H1 (cell line): Measurements from ENCODE around the gene KPNA1. TPM values are rescaled to one million over a fixed set of nuclear protein-coding genes. Genes with fewer than 3 reads are reported as not detected.

Experiments used
- CTCF ChIA-PET: fragments of 300-600 bp; sonication (Branson Sonifier 250); formaldehyde crosslinking; loops from one replicate; lab custom pipeline; 2021; ENCODE audit not compliant: partially characterized antibody; lab: Charles Lee
- POLR2A ChIA-PET: fragments of 300-600 bp; sonication (Branson Sonifier 250); formaldehyde crosslinking; loops from one replicate; lab custom pipeline; 2021; ENCODE audit warnings: inconsistent platforms; ENCODE audit not compliant: partially characterized antibody; lab: Charles Lee
- DNase-seq, 2 experiments: peaks; one replicate each; pipeline versions ENCODE4 v3.0.0 to v3.0.0-alpha.2; 2010 to 2022; ENCODE audit warnings: low spot score in 2 of 2, low read depth in 1 of 2, mixed read lengths in 1 of 2
- FAIRE-seq: peaks from 2 replicates; lab custom pipeline; 2011; peaks lifted over from hg19 to GRCh38; lab: Jason Lieb, UNC
- H2AFZ ChIP-seq: 2 replicates; pipeline ENCODE4 v1.8.1; 2012; ENCODE audit warnings: low read length, inconsistent platforms
- H2AK5ac ChIP-seq: 2 replicates; pipeline ENCODE4 v1.6.1; 2013; ENCODE audit warnings: low read depth, low read length
- H2BK120ac ChIP-seq: replicated peaks from 2 replicates; pipeline ENCODE3; 2013; ENCODE audit warnings: low read depth, low read length, inconsistent platforms
- H2BK12ac ChIP-seq: 2 replicates; pipeline ENCODE4 v1.6.1; 2013; ENCODE audit warnings: low read depth, low read length
- H2BK15ac ChIP-seq: 2 replicates; pipeline ENCODE4 v1.6.1; 2013; ENCODE audit warnings: low read length
- H2BK20ac ChIP-seq: 2 replicates; pipeline ENCODE4 v1.6.1; 2013; ENCODE audit warnings: low read length
- H2BK5ac ChIP-seq: 2 replicates; pipeline ENCODE4 v1.6.1; 2013; ENCODE audit warnings: low read depth, low read length
- H3K14ac ChIP-seq: 2 replicates; pipeline ENCODE4 v1.6.1; 2013; ENCODE audit warnings: inconsistent platforms; ENCODE audit not compliant: insufficient read length
- H3K18ac ChIP-seq: 2 replicates; pipeline ENCODE4 v1.6.1; 2013; ENCODE audit warnings: low read length; ENCODE audit errors: extremely low read depth
- H3K23ac ChIP-seq: 2 replicates; pipeline ENCODE4 v1.6.1; 2013; ENCODE audit warnings: inconsistent platforms; ENCODE audit not compliant: insufficient read length
- H3K23me2 ChIP-seq: 2 replicates; pipeline ENCODE4 v1.6.1; 2013; ENCODE audit warnings: low read depth, low read length
- H3K27ac ChIP-seq: 2 replicates; pipeline ENCODE4 v1.6.1; 2011; ENCODE audit warnings: low read depth, low read length, inconsistent platforms
- H3K27me3 ChIP-seq, 4 experiments: replicated peaks in 1 of 4; 1 replicate in 1 of 4; 2 replicates in 3 of 4; pipeline versions ENCODE4 v1.6.1 to v1.8.1; 2011 to 2013; ENCODE audit warnings: low read length in 3 of 4, mild to moderate bottlenecking in 3 of 4, inconsistent platforms in 2 of 4, mixed read lengths in 2 of 4, moderate library complexity in 1 of 4; ENCODE audit not compliant: control insufficient read depth in 3 of 4, insufficient read depth in 3 of 4; ENCODE audit errors: extremely low read depth in 1 of 4
- H3K36me3 ChIP-seq, 4 experiments: 2 replicates each; pipeline versions ENCODE4 v1.6.1 to v1.8.1; 2011 to 2013; ENCODE audit warnings: mild to moderate bottlenecking in 4 of 4, low read length in 3 of 4, moderate library complexity in 2 of 4, control low read depth in 1 of 4, inconsistent platforms in 1 of 4; ENCODE audit not compliant: insufficient read depth in 4 of 4, control insufficient read depth in 2 of 4
- H3K4ac ChIP-seq: replicated peaks from 2 replicates; pipeline ENCODE3; 2013; ENCODE audit warnings: low read length, low read depth, mixed read lengths, inconsistent platforms; ENCODE audit not compliant: insufficient read length
- H3K4me1 ChIP-seq, 4 experiments: replicated peaks in 1 of 4; 1 replicate in 1 of 4; 2 replicates in 3 of 4; pipeline versions ENCODE4 v1.6.1 to v1.8.1; 2011 to 2013; ENCODE audit warnings: low read length in 3 of 4, inconsistent platforms in 2 of 4, mixed read lengths in 1 of 4; ENCODE audit not compliant: insufficient read depth in 4 of 4, control insufficient read depth in 3 of 4
- H3K4me2 ChIP-seq, 2 experiments: 2 replicates each; pipeline versions ENCODE4 v1.6.1 to v1.8.1; 2011 to 2013; ENCODE audit warnings: low read depth in 2 of 2, low read length in 2 of 2, control low read depth in 1 of 2, inconsistent platforms in 1 of 2, mild to moderate bottlenecking in 1 of 2; ENCODE audit not compliant: insufficient read depth in 1 of 2
- H3K4me3 ChIP-seq, 4 experiments: fragments of 200-600, 300-600 bp in 1 of 4; sonication (generic), shearing (Covaris generic), sonication (Bioruptor Twin) in 1 of 4; 2 replicates each; pipeline versions ENCODE4 v1.5.1 to v1.8.1; 2011 to 2016; ENCODE audit warnings: low read length in 4 of 4, low read depth in 3 of 4, control low read depth in 2 of 4, inconsistent platforms in 2 of 4, mild to moderate bottlenecking in 2 of 4, mixed read lengths in 1 of 4, moderate library complexity in 1 of 4; ENCODE audit not compliant: insufficient read depth in 2 of 4; ENCODE audit errors: extremely low read depth in 1 of 4
- H3K56ac ChIP-seq: replicated peaks from 2 replicates; pipeline ENCODE3; 2013; ENCODE audit warnings: low read depth, mild to moderate bottlenecking, mixed read lengths, low read length, inconsistent platforms; ENCODE audit not compliant: insufficient read length
- H3K79me1 ChIP-seq: 2 replicates; pipeline ENCODE4 v1.6.1; 2013; ENCODE audit warnings: low read depth, low read length, control low read depth
- H3K79me2 ChIP-seq, 2 experiments: 2 replicates each; pipeline versions ENCODE4 v1.6.1 to v1.8.1; 2012 to 2013; ENCODE audit warnings: low read length in 2 of 2, mild to moderate bottlenecking in 2 of 2, inconsistent platforms in 1 of 2; ENCODE audit not compliant: insufficient read depth in 2 of 2, control insufficient read depth in 1 of 2
- H3K9ac ChIP-seq, 4 experiments: replicated peaks in 1 of 4; 1 replicate in 1 of 4; 2 replicates in 3 of 4; pipeline versions ENCODE4 v1.6.1 to v1.8.1; 2011 to 2013; ENCODE audit warnings: low read depth in 3 of 4, low read length in 3 of 4, control low read depth in 2 of 4, mild to moderate bottlenecking in 2 of 4, moderate library complexity in 2 of 4, inconsistent platforms in 1 of 4; ENCODE audit errors: extremely low read depth in 1 of 4
- H3K9me3 ChIP-seq, 2 experiments: 2 replicates each; pipeline versions ENCODE4 v1.6.1 to v1.8.1; 2012 to 2013; ENCODE audit warnings: mild to moderate bottlenecking in 2 of 2, moderate library complexity in 2 of 2, control low read depth in 1 of 2, inconsistent platforms in 1 of 2, low read depth in 1 of 2, low read length in 1 of 2, mixed read lengths in 1 of 2; ENCODE audit not compliant: insufficient read depth in 2 of 2
- H4K20me1 ChIP-seq, 2 experiments: replicated peaks in 1 of 2; 2 replicates each; pipeline versions ENCODE3 to v1.8.1; 2011 to 2013; ENCODE audit warnings: inconsistent platforms in 2 of 2, low read length in 2 of 2, mild to moderate bottlenecking in 1 of 2; ENCODE audit not compliant: insufficient read depth in 2 of 2, control insufficient read depth in 1 of 2
- H4K5ac ChIP-seq: 2 replicates; pipeline ENCODE4 v1.6.1; 2013; ENCODE audit warnings: low read length, low read depth, mixed read lengths, inconsistent platforms; ENCODE audit not compliant: insufficient read length
- H4K8ac ChIP-seq: 2 replicates; pipeline ENCODE4 v1.8.0; 2013; ENCODE audit warnings: mild to moderate bottlenecking, moderate library complexity, low read length, inconsistent platforms; ENCODE audit not compliant: insufficient read depth; ENCODE audit errors: extremely low read depth
- H4K91ac ChIP-seq: replicated peaks from 2 replicates; pipeline ENCODE3; 2013; ENCODE audit warnings: low read length, mixed read lengths, inconsistent platforms; ENCODE audit not compliant: insufficient read length
- GABPA ChIP-seq: IDR thresholded peaks from 2 replicates; pipeline ENCODE4 v1.6.1; 2011; ENCODE audit warnings: mild to moderate bottlenecking, low read length, moderate library complexity, borderline replicate concordance; ENCODE audit not compliant: insufficient read depth
- RXRA ChIP-seq: IDR thresholded peaks from 2 replicates; pipeline ENCODE4 v1.6.1; 2011; ENCODE audit warnings: low read depth, mild to moderate bottlenecking, low read length, moderate library complexity; ENCODE audit not compliant: insufficient read depth
- SIN3A ChIP-seq, 2 experiments: IDR thresholded peaks in 1 of 2; conservative IDR thresholded peaks in 1 of 2; 2 replicates each; pipeline ENCODE4 v1.6.1; 2011 to 2012; ENCODE audit warnings: low read length in 2 of 2, improper control_type of control experiment in 1 of 2, low read depth in 1 of 2, mild to moderate bottlenecking in 1 of 2
- WGBS, 2 experiments: shearing (Covaris generic) in 1 of 2; methylation state at CpG; one replicate each; pipeline versions ENCODE4 v1.1.6 to v1.1.7; 2013 to 2015; ENCODE audit warnings: low lambda C conversion rate in 2 of 2, mixed read lengths in 2 of 2, inconsistent platforms in 1 of 2, low coverage in 1 of 2, missing lambda C conversion rate in 1 of 2; ENCODE audit not compliant: insufficient replicate concordance in 2 of 2, insufficient coverage in 1 of 2, insufficient read length in 1 of 2; ENCODE audit errors: extremely low coverage in 1 of 2, missing lambda C conversion rate in 1 of 2; 5-methylcytosine and 5-hydroxymethylcytosine counted together
- polyA plus RNA-seq, 7 experiments: library from polyadenylated mRNA; depleted of rRNA in 3 of 7; stranded (reverse) in 5 of 7; unstranded in 2 of 7; fragments of >200 nt in 5 of 7; fragments of 200-250 nt in 2 of 7; gene quantifications; 1 replicate in 5 of 7; 2 replicates in 1 of 7; 4 replicates in 1 of 7; pipeline versions ENCODE4 v1.2.1 to v1.2.3, GENCODE V29; 2011 to 2013; ENCODE audit warnings: missing spikeins in 2 of 7, mixed read lengths in 2 of 7
- total RNA-seq: library from RNA; stranded (reverse); fragmentation: NEBNext Ultra II Directional; extraction: Animal tissue kit (Norgen Biotek cat#: 25700); gene quantifications from 2 replicates; pipeline ENCODE4 v1.2.1, GENCODE V29; 2021

Gene KPNA1
- total and polyA plus RNA-seq, 2 of the 8 experiments (the other 6 are each of a cell fraction or from before 2014, with no cell fraction given) = 14.8 to 63.0 TPM

- TF ChIP-seq SIN3A (conservative IDR thresholded peaks at IDR 0.05 in 1 of 2, IDR thresholded peaks at IDR 0.05 in 1 of 2; ENCODE audit: low read depth in 1 of 2, low read length in 2 of 2) = no peak
- TF ChIP-seq GABPA = no peak
- TF ChIP-seq RXRA = no peak
- Histone ChIP-seq H3K79me1 (peaks cover 2% of the 10 kb centered on the region; the same call in 1 of the 2 replicates), H2AFZ (no peak overlapping the region), H3K4me3 (no peak overlapping the region), H3K27me3 (no peaks in the 10 kb centered on the region), H3K23ac (no peak overlapping the region), H3K23me2 (no peaks in the 10 kb centered on the region), H3K18ac (no peak overlapping the region), H2BK120ac (no peak overlapping the region), H3K4me2 (no peak overlapping the region), H3K27ac (no peak overlapping the region), H4K5ac (no peak overlapping the region), H3K4ac (no peak overlapping the region), H4K91ac (no peak overlapping the region), H2BK15ac (no peak overlapping the region), H3K9me3 (no peaks in the 10 kb centered on the region), H3K79me2 (peaks cover 0 to 26% of the 10 kb centered on the region in 2 experiments; a peak in 2 of 4 replicates), H2BK5ac (no peak overlapping the region), H2BK20ac (no peak overlapping the region), H3K14ac (no peak overlapping the region), H3K4me1 (no peaks in the 10 kb centered on the region), H3K56ac (no peak overlapping the region), H2AK5ac (no peak overlapping the region), H4K8ac (no peak overlapping the region), H3K36me3 (peaks cover 0 to 6% (median 0%) of the 10 kb centered on the region in 4 experiments; a peak in 3 of 8 replicates), H4K20me1 (peaks cover 0 to 2% of the 10 kb centered on the region in 2 experiments), H2BK12ac (no peak overlapping the region), H3K9ac (no peak overlapping the region)
- WGBS, 2 experiments = 94% methylated on average over 4 of the region's 4 CpGs; no CpG with 5 or more reads in 1 of the 2 experiments
- ChIA-PET CTCF (interaction anchor here (0.8 to 6.0 kb wide), 6 partner anchors 8 to 322 kb away, joined by 3 to 44 read pairs (median 6); partner anchors contain the start of genes PARP14 and WDR5B), POLR2A (interaction anchor here (0.6 kb wide), 1 partner anchor 837 kb away, joined by 4 read pairs; no protein-coding TSS in a partner anchor)
- FAIRE-seq = no peak
- no peak for DNase-seq
Measured at GRCh38 chr3:122390665-122391064, 124.1 kb downstream of the KPNA1 start.
